Subcutaneous abdominal adipose tissue (tissue), 5 donors: ENCODE results near the gene CAMKK2.
"Not testable (repeated sequence)": the region's sequence is repeated elsewhere in the genome, so short reads cannot be mapped to it uniquely, and the experiment has no call there.

Experiments used
- H3K27ac ChIP-seq: one replicate; pipeline ENCODE4 v1.7.0; 2013; ENCODE audit warnings: low read depth, mild to moderate bottlenecking, inconsistent platforms, low read length, moderate library complexity
- H3K27me3 ChIP-seq, 5 donors: one replicate each; pipeline ENCODE4 v1.7.0; 2013; ENCODE audit warnings: low read length in 5 of 5, inconsistent platforms in 1 of 5; ENCODE audit not compliant: control insufficient read depth in 5 of 5, insufficient read depth in 4 of 5
- H3K36me3 ChIP-seq, 5 donors: one replicate each; pipeline ENCODE4 v1.7.0; 2013; ENCODE audit warnings: low read length in 5 of 5; ENCODE audit not compliant: control insufficient read depth in 5 of 5, insufficient read depth in 5 of 5
- H3K4me1 ChIP-seq, 5 donors: one replicate each; pipeline ENCODE4 v1.7.0; 2013; ENCODE audit warnings: low read length in 5 of 5, mild to moderate bottlenecking in 3 of 5, moderate library complexity in 1 of 5; ENCODE audit not compliant: control insufficient read depth in 5 of 5, insufficient read depth in 5 of 5
- H3K4me3 ChIP-seq, 5 donors: one replicate each; pipeline ENCODE4 v1.7.0; 2013; ENCODE audit warnings: low read length in 5 of 5, low read depth in 1 of 5
- H3K9ac ChIP-seq, 5 donors: one replicate each; pipeline ENCODE4 v1.7.0; 2013; ENCODE audit warnings: low read length in 5 of 5, mild to moderate bottlenecking in 4 of 5, moderate library complexity in 3 of 5
- H3K9me3 ChIP-seq, 5 donors: one replicate each; pipeline ENCODE4 v1.7.0; 2013; ENCODE audit warnings: low read length in 5 of 5; ENCODE audit not compliant: control insufficient read depth in 5 of 5
- donor health status: healthy.
- donor health status: healthy.
- donor health status: healthy.
- donor health status: healthy.
- donor health status: healthy.

CAMKK2 gene

GRCh38 chr12:121300083-121300819 lies 3.7 kb upstream of the CAMKK2 start:
- H3K9me3 ChIP-seq, result no peaks in the 10 kb centered on the region
- H3K36me3 ChIP-seq, result no peaks in the 10 kb centered on the region
- peaks cover 3 to 22% (median 21%) of the 10 kb centered on the region in 5 donors for H3K4me1 ChIP-seq
- H3K4me3 ChIP-seq, result no peak overlapping the region
- no peak overlapping the region for H3K27ac ChIP-seq
- H3K9ac ChIP-seq, result no peak overlapping the region
- no peaks in the 10 kb centered on the region for H3K27me3 ChIP-seq

- Histone ChIP-seq H3K4me1 (peaks cover 3 to 28% (median 25%) of the 10 kb centered on the region in 5 donors), H3K9me3 (no peaks in the 10 kb centered on the region), H3K36me3 (no peaks in the 10 kb centered on the region), H3K4me3 (no peak overlapping the region), H3K9ac (no peak overlapping the region), H3K27ac (no peak overlapping the region), H3K27me3 (no peaks in the 10 kb centered on the region)
Observed at GRCh38 chr12:121299662-121300061, 3.2 kb upstream of the CAMKK2 start.

GRCh38 chr12:121298411-121298810 lies 1.9 kb upstream of the CAMKK2 start:
- not testable (repeated sequence) for H3K9ac ChIP-seq, H3K36me3 ChIP-seq, H3K4me3 ChIP-seq, H3K27ac ChIP-seq, H3K9me3 ChIP-seq, H3K27me3 ChIP-seq
- H3K4me1 ChIP-seq, result peaks cover 6 to 40% (median 38%) of the 10 kb centered on the region in 5 donors

GRCh38 chr12:121297435-121297991 lies 1.0 kb upstream of the CAMKK2 start:
- no peaks in the 10 kb centered on the region for H3K27me3 ChIP-seq
- peak overlapping the region; percentile 57 for H3K27ac ChIP-seq
- peak overlapping the region in 4 of 5 donors; percentile 72 to 80 (median 78) for H3K9ac ChIP-seq
- H3K4me3 ChIP-seq, result peak overlapping the region; percentile 74 to 87 (median 83)
- H3K9me3 ChIP-seq, result no peaks in the 10 kb centered on the region
- H3K36me3 ChIP-seq, result peaks cover 0 to 2% (median 0%) of the 10 kb centered on the region in 5 donors
- H3K4me1 ChIP-seq, result peaks cover 6 to 48% (median 44%) of the 10 kb centered on the region in 5 donors

- H3K9ac ChIP-seq, result peak overlapping the region; percentile 48 to 93 (median 86)
- H3K27ac ChIP-seq, result peak overlapping the region; percentile 62
- no peaks in the 10 kb centered on the region for H3K9me3 ChIP-seq
- peaks cover 6 to 54% (median 51%) of the 10 kb centered on the region in 5 donors for H3K4me1 ChIP-seq
- H3K27me3 ChIP-seq, result no peaks in the 10 kb centered on the region
- peak overlapping the region; percentile 76 to 95 (median 88) for H3K4me3 ChIP-seq
- H3K36me3 ChIP-seq, result peaks cover 0 to 10% (median 0%) of the 10 kb centered on the region in 5 donors
Observed at GRCh38 chr12:121295746-121296617, 527 bp downstream of the CAMKK2 start.

- H3K27ac ChIP-seq, result peak overlapping the region; percentile 62
- H3K9me3 ChIP-seq, result no peaks in the 10 kb centered on the region
- peaks cover 0 to 10% (median 0%) of the 10 kb centered on the region in 5 donors for H3K36me3 ChIP-seq
- H3K4me3 ChIP-seq, result peak overlapping the region; percentile 76 to 95 (median 88)
- H3K27me3 ChIP-seq, result no peaks in the 10 kb centered on the region
- H3K9ac ChIP-seq, result peak overlapping the region in 4 of 5 donors; percentile 75 to 93 (median 89)
- peaks cover 6 to 58% (median 51%) of the 10 kb centered on the region in 5 donors for H3K4me1 ChIP-seq
Observed at GRCh38 chr12:121295116-121295745, 1.3 kb downstream of the CAMKK2 start.

GRCh38 chr12:121294151-121294889 lies 2.2 kb downstream of the CAMKK2 start:
- Histone ChIP-seq H3K4me3 (no peak overlapping the region), H3K9me3 (no peaks in the 10 kb centered on the region), H3K27ac (no peak overlapping the region), H3K36me3 (peaks cover 0 to 10% (median 0%) of the 10 kb centered on the region in 5 donors), H3K27me3 (no peaks in the 10 kb centered on the region), H3K9ac (peak overlapping the region in 1 of 5 donors; percentile 16), H3K4me1 (peaks cover 6 to 67% (median 58%) of the 10 kb centered on the region in 5 donors)

- H3K27ac ChIP-seq, result no peak overlapping the region
- H3K27me3 ChIP-seq, result no peaks in the 10 kb centered on the region
- no peaks in the 10 kb centered on the region for H3K9me3 ChIP-seq
- H3K9ac ChIP-seq, result no peak overlapping the region
- H3K4me3 ChIP-seq, result peak overlapping the region in 1 of 5 donors; percentile 9
- peaks cover 6 to 75% (median 66%) of the 10 kb centered on the region in 5 donors for H3K4me1 ChIP-seq
- H3K36me3 ChIP-seq, result peaks cover 0 to 10% (median 0%) of the 10 kb centered on the region in 5 donors
Observed at GRCh38 chr12:121293603-121294002, 2.9 kb downstream of the CAMKK2 start.

- Histone ChIP-seq H3K9me3 (no peaks in the 10 kb centered on the region), H3K36me3 (peaks cover 0 to 10% (median 0%) of the 10 kb centered on the region in 5 donors), H3K27me3 (no peaks in the 10 kb centered on the region), H3K27ac (peak overlapping the region; percentile 78), H3K4me3 (no peak overlapping the region), H3K9ac (no peak overlapping the region), H3K4me1 (peaks cover 2 to 68% (median 59%) of the 10 kb centered on the region in 5 donors)
Observed at GRCh38 chr12:121290410-121290809, 6.1 kb downstream of the CAMKK2 start.
